ENCODE data around the gene SGTA.
A peak's percentile ranks its signal among the peaks of the same experiment; 100 is the strongest.
"Not testable (repeated sequence)": the region's sequence is repeated elsewhere in the genome, so short reads cannot be mapped to it uniquely, and the experiment has no call there.

Gene SGTA, protein sequence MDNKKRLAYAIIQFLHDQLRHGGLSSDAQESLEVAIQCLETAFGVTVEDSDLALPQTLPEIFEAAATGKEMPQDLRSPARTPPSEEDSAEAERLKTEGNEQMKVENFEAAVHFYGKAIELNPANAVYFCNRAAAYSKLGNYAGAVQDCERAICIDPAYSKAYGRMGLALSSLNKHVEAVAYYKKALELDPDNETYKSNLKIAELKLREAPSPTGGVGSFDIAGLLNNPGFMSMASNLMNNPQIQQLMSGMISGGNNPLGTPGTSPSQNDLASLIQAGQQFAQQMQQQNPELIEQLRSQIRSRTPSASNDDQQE

GRCh38 chr19:2782936-2783780, at the start of gene SGTA:
Gene SGTA, minus strand, starts transcription at chr19:2783273. Its CDS starts 14,205 bp downstream, at chr19:2769068.
- peak; percentile 98 for DNase-seq

DNA sequence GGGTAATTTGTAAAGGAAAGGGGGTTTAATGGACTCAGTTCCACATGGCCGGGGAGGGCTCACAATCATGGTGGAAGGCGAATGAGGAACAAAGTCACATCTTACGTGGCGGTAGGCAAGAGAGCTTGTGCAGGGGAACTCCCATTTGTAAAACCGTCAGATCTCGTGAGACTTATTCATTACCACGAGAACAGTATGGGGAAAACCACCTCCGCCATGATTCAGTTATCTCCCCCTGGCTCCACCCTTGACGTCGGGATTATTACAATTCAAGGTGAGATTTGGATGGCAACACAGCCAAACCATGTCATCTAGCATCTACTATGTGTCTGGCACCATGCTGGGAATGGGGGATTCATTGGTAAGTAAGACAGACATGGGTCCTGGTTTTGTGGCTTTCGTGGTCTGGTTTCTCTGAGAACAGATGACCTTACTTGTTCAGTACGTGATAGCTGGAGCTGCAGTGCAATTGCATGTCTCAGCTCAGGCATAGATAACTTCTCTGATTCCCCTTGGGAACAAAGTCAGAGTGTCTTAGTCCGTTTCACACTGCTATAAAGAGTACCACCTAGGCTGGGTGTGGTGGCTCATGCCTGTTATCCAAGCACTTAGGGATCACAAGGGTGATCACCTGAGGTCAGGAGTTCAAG, 44.9 kb upstream of the SGTA start:
- no peak for DNase-seq

DNA sequence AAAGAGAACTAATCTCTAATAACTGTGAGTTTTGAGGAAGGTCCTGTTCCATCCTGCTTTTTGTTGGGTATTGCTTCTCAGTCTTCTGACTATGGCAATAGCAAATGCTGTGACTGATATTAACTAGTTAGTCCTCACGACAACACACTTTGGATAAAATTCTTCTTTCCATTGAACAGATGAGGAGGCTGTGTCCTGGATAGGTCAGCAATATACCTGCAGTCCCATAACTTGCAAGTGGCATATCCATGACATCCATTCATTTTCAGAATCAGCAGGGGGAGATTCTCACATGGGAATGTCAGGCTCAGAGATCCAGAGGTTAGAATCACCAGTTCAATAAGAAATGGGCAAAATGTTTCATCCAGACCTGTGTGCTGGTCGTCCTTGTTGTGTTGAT, 43.9 kb upstream of the SGTA start:
- no peak for DNase-seq

DNA sequence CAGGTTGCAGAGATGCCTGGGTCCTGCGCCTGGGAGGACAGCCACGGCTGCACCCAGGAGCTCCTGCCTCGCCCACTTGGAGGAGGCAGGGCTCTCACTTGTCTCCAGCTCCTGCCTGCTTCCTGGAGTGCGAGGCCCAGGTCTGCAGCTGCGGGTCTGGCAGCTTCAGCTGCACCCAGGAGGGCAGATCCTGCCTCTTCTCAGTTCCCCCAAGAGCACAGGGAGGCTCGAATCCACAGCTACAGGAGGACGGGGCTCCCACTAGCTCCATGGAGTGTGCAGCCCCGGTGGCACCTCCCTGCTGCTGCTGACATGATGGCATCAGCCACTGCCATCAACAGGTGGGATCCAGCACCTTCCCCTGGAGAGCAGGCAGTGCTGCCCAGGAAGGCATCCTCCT, 41.1 kb upstream of the SGTA start:
- DNase-seq = no peak

- no peak for DNase-seq
Observed at GRCh38 chr19:2823646-2824045, 40.6 kb upstream of the SGTA start.

GRCh38 chr19:2822846-2823245, 39.8 kb upstream of the SGTA start:
- no peak for DNase-seq

- no peak for DNase-seq
Observed at GRCh38 chr19:2820112-2820702, 37.1 kb upstream of the SGTA start.

GRCh38 chr19:2819540-2820111, 36.6 kb upstream of the SGTA start, which contains the start of gene ZNF554:
Gene ZNF554, plus strand, starts transcription at chr19:2819868. Its CDS starts 204 bp downstream, at chr19:2820072.
- DNase-seq = peak; percentile 93

- not testable (repeated sequence) for DNase-seq
Observed at GRCh38 chr19:2817237-2817829, 34.3 kb upstream of the SGTA start.

GRCh38 chr19:2816641-2817040, 33.6 kb upstream of the SGTA start:
- DNase-seq = no peak

GRCh38 chr19:2815923-2816322, 32.9 kb upstream of the SGTA start:
- no peak for DNase-seq

DNA sequence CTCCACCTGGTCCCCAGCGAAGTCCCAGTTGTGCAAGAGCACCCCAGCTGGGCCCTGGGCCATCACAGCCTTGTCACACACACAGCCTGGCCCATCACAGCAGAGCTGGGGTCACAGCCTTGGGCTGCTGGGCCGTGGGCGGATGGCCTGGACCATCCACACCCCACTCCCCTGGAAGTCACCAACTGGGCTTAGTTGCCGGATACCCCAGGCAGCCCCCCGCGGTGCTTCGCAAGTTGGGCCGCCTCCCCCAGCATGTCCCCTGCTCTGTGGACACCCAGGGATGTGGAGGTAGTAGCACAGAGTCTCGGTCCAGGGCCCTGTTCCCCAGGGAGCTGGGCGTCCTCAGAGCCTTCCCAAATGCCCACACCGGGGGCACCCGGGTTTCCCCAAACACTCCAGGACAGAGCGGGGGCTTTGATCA, 32.1 kb upstream of the SGTA start:
- no peak for DNase-seq

- no peak for DNase-seq
Observed at GRCh38 chr19:2814426-2814825, 31.4 kb upstream of the SGTA start.

GRCh38 chr19:2813235-2814160, 30.4 kb upstream of the SGTA start:
- no peak for DNase-seq

- DNase-seq = no peak
Observed at GRCh38 chr19:2812414-2813234, 29.6 kb upstream of the SGTA start.

DNA sequence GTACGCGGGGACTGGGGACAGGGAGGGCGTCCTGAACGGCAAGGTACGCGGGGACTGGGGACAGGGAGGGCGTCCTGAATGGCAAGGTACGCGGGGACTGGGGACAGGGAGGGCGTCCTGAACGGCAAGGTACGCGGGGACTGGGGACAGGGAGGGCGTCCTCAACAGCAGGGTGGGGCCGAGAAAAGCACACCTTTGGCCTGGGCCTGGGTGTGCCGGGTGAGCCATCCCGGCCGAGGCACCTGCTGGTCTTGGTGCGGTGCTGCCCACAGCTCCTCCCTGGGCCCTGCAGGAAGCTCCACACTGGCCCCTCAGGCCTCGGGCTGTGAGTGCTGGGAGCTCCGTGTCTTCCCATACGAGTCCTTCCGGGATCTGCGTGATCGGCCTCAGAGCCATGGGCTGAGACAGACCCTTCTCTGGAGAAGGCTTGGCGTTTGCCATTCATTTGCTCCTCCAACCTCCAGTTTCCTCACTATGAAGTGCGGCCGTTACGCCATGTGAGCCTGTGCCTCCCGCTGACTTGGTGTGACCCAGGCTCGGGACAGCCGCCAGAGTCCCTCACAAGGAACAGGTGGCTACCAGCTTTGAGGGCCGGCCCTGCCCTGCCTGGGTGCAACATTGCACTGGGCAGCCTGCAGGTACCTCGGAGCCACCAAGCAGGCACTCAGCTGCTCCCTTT, 28.8 kb upstream of the SGTA start:
- no peak for DNase-seq

GRCh38 chr19:2811221-2811722, 28.2 kb upstream of the SGTA start:
- no peak for DNase-seq

DNA sequence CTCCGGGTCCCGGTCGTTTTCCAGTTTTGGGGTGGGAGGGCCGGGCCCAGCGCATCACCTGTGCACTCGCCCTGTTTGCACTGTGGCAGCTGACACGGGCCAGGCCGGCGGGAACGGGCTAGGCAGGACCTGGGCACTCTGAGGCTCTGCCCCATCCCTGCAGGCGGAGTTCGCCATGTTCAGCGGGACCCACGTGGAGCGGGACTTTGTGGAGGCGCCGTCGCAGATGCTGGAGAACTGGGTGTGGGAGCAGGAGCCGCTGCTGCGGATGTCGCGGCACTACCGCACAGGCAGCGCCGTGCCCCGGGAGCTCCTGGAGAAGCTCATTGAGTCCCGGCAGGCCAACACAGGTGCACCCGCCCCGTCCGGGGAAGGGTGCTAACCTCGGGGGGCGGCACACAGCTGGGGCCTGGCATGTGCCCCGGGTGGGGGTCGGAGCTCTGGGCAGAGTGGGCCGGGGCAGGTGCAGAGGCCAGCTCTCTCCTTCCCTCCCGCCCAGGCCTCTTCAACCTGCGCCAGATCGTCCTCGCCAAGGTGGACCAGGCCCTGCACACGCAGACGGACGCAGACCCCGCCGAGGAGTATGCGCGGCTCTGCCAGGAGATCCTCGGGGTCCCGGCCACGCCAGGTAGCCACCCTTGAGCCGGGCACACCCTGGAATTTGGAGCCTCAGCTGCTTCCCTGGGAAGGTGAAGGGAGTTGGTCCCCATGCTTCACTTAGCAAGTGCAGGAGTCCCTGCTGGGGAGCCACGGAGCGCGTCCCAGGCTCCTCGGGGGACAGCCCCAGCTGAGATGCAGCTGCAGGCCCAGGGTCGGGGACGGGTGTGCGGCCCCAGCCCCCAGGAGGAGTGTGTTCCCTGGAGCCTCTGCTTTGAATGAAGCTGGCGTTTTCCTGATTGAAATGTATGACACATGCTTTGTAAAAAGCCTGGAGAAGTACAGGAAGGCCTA, 27.3 kb upstream of the SGTA start:
- DNase-seq = no peak
